DND-41 (cell line): ENCODE measurements around the gene VAC14.

Source experiments
- EZH2 ChIP-seq: IDR thresholded peaks from 3 replicates; pipeline ENCODE4 v1.6.1; 2012; ENCODE audit warnings: borderline replicate concordance, low read depth, mild to moderate bottlenecking, moderate library complexity, low read length, inconsistent platforms; ENCODE audit not compliant: severe bottlenecking
- TF ChIP-seq, protein P1 (sequence below): IDR thresholded peaks from 2 replicates; pipeline ENCODE4 v1.5.1; 2012; ENCODE audit warnings: borderline replicate concordance, low read length, moderate library complexity, mild to moderate bottlenecking; ENCODE audit not compliant: poor library complexity, severe bottlenecking; ENCODE audit errors: extremely low read depth

DNA sequence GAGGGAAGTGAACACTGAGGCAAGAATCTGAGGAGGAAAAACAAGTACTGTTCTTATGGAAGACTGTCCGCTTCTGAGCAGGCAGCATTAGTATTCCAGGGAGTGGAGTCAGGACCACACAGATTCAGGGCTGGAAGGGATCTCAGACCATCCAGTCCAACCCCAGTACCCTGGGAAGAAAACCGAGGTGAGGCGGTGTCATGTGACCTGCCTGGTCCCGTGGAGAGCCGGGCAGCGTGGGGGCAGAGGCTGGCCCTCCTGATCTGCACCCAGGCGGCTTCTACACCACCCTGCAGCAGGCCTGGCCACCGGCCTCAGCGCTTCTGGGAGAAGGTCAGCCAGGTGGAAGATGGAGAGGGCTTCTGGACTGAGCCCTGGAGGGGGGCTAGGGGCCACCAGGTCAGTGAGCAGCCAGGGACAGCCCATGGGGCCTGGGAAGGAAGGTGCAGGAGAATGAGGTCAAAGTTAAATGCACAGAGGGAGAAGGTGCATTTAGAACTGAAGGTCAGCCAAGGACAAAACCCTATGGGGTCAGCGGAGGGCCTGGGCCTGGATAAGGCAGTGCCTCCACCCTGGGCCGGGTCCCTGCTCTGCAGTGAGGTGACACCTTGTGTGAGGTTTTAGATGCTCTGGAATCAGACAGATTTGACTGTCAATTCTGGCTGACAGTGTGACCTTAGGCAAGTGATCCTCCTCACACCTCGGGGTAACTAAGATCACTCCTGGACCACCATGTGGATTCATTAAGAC is 45.9 kb downstream of the VAC14 start:
- TF ChIP-seq, protein P1, sequence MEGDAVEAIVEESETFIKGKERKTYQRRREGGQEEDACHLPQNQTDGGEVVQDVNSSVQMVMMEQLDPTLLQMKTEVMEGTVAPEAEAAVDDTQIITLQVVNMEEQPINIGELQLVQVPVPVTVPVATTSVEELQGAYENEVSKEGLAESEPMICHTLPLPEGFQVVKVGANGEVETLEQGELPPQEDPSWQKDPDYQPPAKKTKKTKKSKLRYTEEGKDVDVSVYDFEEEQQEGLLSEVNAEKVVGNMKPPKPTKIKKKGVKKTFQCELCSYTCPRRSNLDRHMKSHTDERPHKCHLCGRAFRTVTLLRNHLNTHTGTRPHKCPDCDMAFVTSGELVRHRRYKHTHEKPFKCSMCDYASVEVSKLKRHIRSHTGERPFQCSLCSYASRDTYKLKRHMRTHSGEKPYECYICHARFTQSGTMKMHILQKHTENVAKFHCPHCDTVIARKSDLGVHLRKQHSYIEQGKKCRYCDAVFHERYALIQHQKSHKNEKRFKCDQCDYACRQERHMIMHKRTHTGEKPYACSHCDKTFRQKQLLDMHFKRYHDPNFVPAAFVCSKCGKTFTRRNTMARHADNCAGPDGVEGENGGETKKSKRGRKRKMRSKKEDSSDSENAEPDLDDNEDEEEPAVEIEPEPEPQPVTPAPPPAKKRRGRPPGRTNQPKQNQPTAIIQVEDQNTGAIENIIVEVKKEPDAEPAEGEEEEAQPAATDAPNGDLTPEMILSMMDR, result no peak
- TF ChIP-seq EZH2, result no peak
